Cardiac fibroblast (primary cell): Measurements from ENCODE around the gene TSPAN3.

Source experiments
- DNase-seq, 2 donors: peaks; one replicate each; pipeline versions ENCODE4 v3.0.0 to v3.0.0-alpha.2; 2010; ENCODE audit warnings: low read depth in 2 of 2
- H3K4me3 ChIP-seq, 2 donors: replicated peaks in 1 of 2; 1 replicate in 1 of 2; 2 replicates in 1 of 2; pipeline ENCODE4 v1.5.1; 2011; ENCODE audit warnings: low read depth in 2 of 2, low read length in 2 of 2, mild to moderate bottlenecking in 2 of 2, moderate library complexity in 1 of 2
- CTCF ChIP-seq: IDR thresholded peaks from one replicate; pipeline ENCODE4 v1.5.1; 2011; ENCODE audit warnings: low read depth, mild to moderate bottlenecking, low read length, inconsistent platforms

The TSPAN3 gene

GRCh38 chr15:77070495-77071304 is at the start of gene TSPAN3:
Gene TSPAN3, minus strand, starts transcription at chr15:77071109. Its CDS starts 155 bp downstream, at chr15:77070954.
- no peak for TF ChIP-seq CTCF
- peak; percentile 92 to 94 for DNase-seq
- peak within 1 kb of the TSS; percentile 67 to 72 for H3K4me3 ChIP-seq

GRCh38 chr15:77120576-77120975 is 49.7 kb upstream of the TSPAN3 start:
- no peak for DNase-seq
- no peak overlapping the region for H3K4me3 ChIP-seq
- no peak for TF ChIP-seq CTCF

GRCh38 chr15:77119446-77119845 is 48.5 kb upstream of the TSPAN3 start:
- no peak for DNase-seq
- no peak for TF ChIP-seq CTCF
- no peak overlapping the region for H3K4me3 ChIP-seq

GRCh38 chr15:77118882-77119321 is 48.0 kb upstream of the TSPAN3 start:
- peak; percentile 66 for TF ChIP-seq CTCF
- H3K4me3 ChIP-seq: no peak overlapping the region
- peak; percentile 86 to 89 for DNase-seq

GRCh38 chr15:77115179-77115578 is 44.3 kb upstream of the TSPAN3 start:
- no peak for TF ChIP-seq CTCF
- DNase-seq: no peak
- no peak overlapping the region for H3K4me3 ChIP-seq

- no peak overlapping the region for H3K4me3 ChIP-seq
- DNase-seq: no peak
- TF ChIP-seq CTCF: no peak
Observed at GRCh38 chr15:77112838-77113504, 42.1 kb upstream of the TSPAN3 start.
